ENCODE measurements around the gene PTPRK. TPM values are rescaled to one million over a fixed set of nuclear protein-coding genes. Genes with fewer than 3 reads are reported as not detected.

Gene PTPRK
- total and polyA plus RNA-seq, 2 of the 8 experiments (the other 6 are each of a cell fraction or from before 2014, with no cell fraction given): 11.4 to 47.3 TPM

- TF ChIP-seq TCF12 (IDR thresholded peaks at IDR 0.05; ENCODE audit: low read depth, low read length): no peak
- no peak for TF ChIP-seq TAF7 (optimal IDR thresholded peaks at IDR 0.05; ENCODE audit: borderline replicate concordance, low read depth, low read length)
Observed at GRCh38 chr6:128531696-128532095, 11.3 kb upstream of the PTPRK start (continued).
